Left ventricle myocardium inferior (tissue), 1 donor: ENCODE measurements around the gene USH1C. TPM values are rescaled to one million over a fixed set of nuclear protein-coding genes. Genes with fewer than 3 reads are reported as not detected.

ENCODE experiments used
- DNase-seq: peaks from one replicate; pipeline ENCODE4 v3.0.0-alpha.2; 2020
- H3K27ac ChIP-seq: fragments of 200-600 bp; replicated peaks from 2 replicates; pipeline ENCODE4 v1.8.0; 2021
- H3K27me3 ChIP-seq: fragments of 200-600 bp; 2 replicates; pipeline ENCODE4 v1.8.0; 2021; ENCODE audit warnings: low read depth
- H3K36me3 ChIP-seq: fragments of 200-600 bp; 2 replicates; pipeline ENCODE4 v1.8.0; 2021
- H3K4me1 ChIP-seq: fragments of 200-600 bp; 2 replicates; pipeline ENCODE4 v1.8.0; 2021
- H3K4me3 ChIP-seq: fragments of 200-600 bp; 2 replicates; pipeline ENCODE4 v1.8.0; 2021; ENCODE audit warnings: mild to moderate bottlenecking, moderate library complexity
- H3K9me3 ChIP-seq: fragments of 200-600 bp; replicated peaks from 2 replicates; pipeline ENCODE4 v1.8.0; 2021
- CTCF ChIP-seq: fragments of 200-600 bp; IDR thresholded peaks from 2 replicates; pipeline ENCODE4 v1.8.0; 2021; ENCODE audit warnings: antibody characterized with exemption, mild to moderate bottlenecking, borderline replicate concordance
- intact Hi-C: fragments of 100-400 bp; cut with micrococcal nuclease; formaldehyde crosslinking; loops from one replicate; pipeline ENCODE4 v1.11.0; 2022
- total RNA-seq: library from RNA; stranded (reverse); fragmentation: NEBNext Ultra II Directional; extraction: Animal tissue kit (Norgen Biotek cat#: 25700); gene quantifications from one replicate; pipeline ENCODE4 v1.2.1, GENCODE V29; 2021
- donor health status: DM: no; HTN: yes; CAD: no; lungs with severe emphysema.

Gene USH1C
- total RNA-seq, 1 donor from 2014 or later, result not detected

- no peak for TF ChIP-seq CTCF
- Histone ChIP-seq H3K4me1 (no peaks in the 10 kb centered on the region), H3K27ac (no peak overlapping the region), H3K27me3 (peaks cover 26% of the 10 kb centered on the region), H3K36me3 (no peaks in the 10 kb centered on the region), H3K4me3 (no peak overlapping the region), H3K9me3 (no peaks in the 10 kb centered on the region)
- intact Hi-C loops, result no loop called here
- no peak for DNase-seq
These were observed 44.0 kb upstream of the USH1C start for GRCh38 chr11:17588166-17588565.

- Histone ChIP-seq H3K27me3 (peaks cover 11% of the 10 kb centered on the region), H3K27ac (no peak overlapping the region), H3K9me3 (no peaks in the 10 kb centered on the region), H3K4me1 (no peaks in the 10 kb centered on the region), H3K4me3 (no peak overlapping the region), H3K36me3 (no peaks in the 10 kb centered on the region)
- no peak for DNase-seq
- no peak for TF ChIP-seq CTCF
- intact Hi-C loops, result no loop called here
These were observed 41.9 kb upstream of the USH1C start for GRCh38 chr11:17585911-17586695.

GRCh38 chr11:17581732-17582053, 37.5 kb upstream of the USH1C start:
- DNase-seq, result no peak
- TF ChIP-seq CTCF, result no peak
- Histone ChIP-seq H3K27me3 (peaks cover 4% of the 10 kb centered on the region), H3K27ac (no peak overlapping the region), H3K9me3 (no peaks in the 10 kb centered on the region), H3K4me1 (no peaks in the 10 kb centered on the region), H3K36me3 (no peaks in the 10 kb centered on the region), H3K4me3 (no peak overlapping the region)
- intact Hi-C loops, result no loop called here

- H3K27me3 ChIP-seq, result peaks cover 4% of the 10 kb centered on the region
- no peaks in the 10 kb centered on the region for H3K4me1 ChIP-seq
- no peaks in the 10 kb centered on the region for H3K36me3 ChIP-seq
- no peak overlapping the region for H3K4me3 ChIP-seq
- intact Hi-C loops, result no loop called here
- no peak for TF ChIP-seq CTCF
- H3K27ac ChIP-seq, result no peak overlapping the region
- H3K9me3 ChIP-seq, result no peaks in the 10 kb centered on the region
- no peak for DNase-seq
These were observed 37.0 kb upstream of the USH1C start for GRCh38 chr11:17581036-17581731.

GRCh38 chr11:17580271-17580670, 36.1 kb upstream of the USH1C start:
- no peak overlapping the region for H3K4me3 ChIP-seq
- no peaks in the 10 kb centered on the region for H3K9me3 ChIP-seq
- H3K4me1 ChIP-seq, result no peaks in the 10 kb centered on the region
- TF ChIP-seq CTCF, result no peak
- peaks cover 4% of the 10 kb centered on the region for H3K27me3 ChIP-seq
- intact Hi-C loops, result no loop called here
- H3K27ac ChIP-seq, result no peak overlapping the region
- no peak for DNase-seq
- H3K36me3 ChIP-seq, result no peaks in the 10 kb centered on the region
